ENCODE data around the gene B4GALNT3.

DNA sequence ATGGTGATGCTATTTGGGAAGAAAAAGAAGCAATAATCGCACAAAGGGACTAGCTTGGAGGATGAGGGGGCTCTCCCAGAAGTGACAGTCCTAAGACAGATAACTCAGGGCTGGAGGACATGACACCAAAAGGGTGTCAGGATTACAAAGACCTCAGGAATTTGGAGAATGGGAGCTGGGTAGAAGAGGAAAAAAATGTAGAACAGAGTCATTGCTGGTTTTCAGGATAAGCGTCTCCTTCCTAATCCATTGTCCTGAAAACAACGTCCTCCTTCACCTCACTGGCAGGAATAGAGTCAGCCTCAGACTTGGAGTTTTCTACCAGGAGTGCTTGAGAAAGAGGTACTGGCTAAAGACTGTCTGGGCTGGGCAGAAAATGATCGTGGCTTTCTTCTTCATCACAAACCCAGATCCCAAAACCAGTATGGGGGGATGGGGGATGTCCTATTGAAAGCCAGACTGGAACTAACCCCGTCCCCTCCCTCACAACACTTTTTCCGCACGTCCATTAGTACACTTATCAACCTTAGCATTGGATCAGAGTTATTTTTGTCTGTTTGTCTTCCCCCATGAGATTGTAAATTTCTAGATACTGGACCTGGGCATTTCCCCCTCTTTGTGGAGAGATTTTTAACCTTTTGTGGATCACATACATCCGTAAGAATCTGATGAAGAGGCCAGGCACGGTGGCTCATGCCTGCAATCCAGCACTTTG lies 14.3 kb downstream of the B4GALNT3 start:
- TF ChIP-seq EZH2 (IDR thresholded peaks at IDR 0.05; ENCODE audit: low read depth, unreplicated experiment) (no peak), CREB1 (CRISPR knock-in tag; IDR thresholded peaks at IDR 0.05; ENCODE audit: low read depth) (no peak), EZH2phosphoT487 (IDR thresholded peaks at IDR 0.05; ENCODE audit: unreplicated experiment) (no peak), POLR2AphosphoS5 (IDR thresholded peaks at IDR 0.05; ENCODE audit: low read depth) (no peak), JUNB (IDR thresholded peaks at IDR 0.05; ENCODE audit: unreplicated experiment) (no peak), NANOG (IDR thresholded peaks at IDR 0.05; ENCODE audit: borderline replicate concordance) (no peak)
- TF ChIP-seq, protein P1, sequence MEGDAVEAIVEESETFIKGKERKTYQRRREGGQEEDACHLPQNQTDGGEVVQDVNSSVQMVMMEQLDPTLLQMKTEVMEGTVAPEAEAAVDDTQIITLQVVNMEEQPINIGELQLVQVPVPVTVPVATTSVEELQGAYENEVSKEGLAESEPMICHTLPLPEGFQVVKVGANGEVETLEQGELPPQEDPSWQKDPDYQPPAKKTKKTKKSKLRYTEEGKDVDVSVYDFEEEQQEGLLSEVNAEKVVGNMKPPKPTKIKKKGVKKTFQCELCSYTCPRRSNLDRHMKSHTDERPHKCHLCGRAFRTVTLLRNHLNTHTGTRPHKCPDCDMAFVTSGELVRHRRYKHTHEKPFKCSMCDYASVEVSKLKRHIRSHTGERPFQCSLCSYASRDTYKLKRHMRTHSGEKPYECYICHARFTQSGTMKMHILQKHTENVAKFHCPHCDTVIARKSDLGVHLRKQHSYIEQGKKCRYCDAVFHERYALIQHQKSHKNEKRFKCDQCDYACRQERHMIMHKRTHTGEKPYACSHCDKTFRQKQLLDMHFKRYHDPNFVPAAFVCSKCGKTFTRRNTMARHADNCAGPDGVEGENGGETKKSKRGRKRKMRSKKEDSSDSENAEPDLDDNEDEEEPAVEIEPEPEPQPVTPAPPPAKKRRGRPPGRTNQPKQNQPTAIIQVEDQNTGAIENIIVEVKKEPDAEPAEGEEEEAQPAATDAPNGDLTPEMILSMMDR (conservative IDR thresholded peaks at IDR 0.05; ENCODE audit: low read depth in 2 of 2): no peak
- TF ChIP-seq, protein P2, sequence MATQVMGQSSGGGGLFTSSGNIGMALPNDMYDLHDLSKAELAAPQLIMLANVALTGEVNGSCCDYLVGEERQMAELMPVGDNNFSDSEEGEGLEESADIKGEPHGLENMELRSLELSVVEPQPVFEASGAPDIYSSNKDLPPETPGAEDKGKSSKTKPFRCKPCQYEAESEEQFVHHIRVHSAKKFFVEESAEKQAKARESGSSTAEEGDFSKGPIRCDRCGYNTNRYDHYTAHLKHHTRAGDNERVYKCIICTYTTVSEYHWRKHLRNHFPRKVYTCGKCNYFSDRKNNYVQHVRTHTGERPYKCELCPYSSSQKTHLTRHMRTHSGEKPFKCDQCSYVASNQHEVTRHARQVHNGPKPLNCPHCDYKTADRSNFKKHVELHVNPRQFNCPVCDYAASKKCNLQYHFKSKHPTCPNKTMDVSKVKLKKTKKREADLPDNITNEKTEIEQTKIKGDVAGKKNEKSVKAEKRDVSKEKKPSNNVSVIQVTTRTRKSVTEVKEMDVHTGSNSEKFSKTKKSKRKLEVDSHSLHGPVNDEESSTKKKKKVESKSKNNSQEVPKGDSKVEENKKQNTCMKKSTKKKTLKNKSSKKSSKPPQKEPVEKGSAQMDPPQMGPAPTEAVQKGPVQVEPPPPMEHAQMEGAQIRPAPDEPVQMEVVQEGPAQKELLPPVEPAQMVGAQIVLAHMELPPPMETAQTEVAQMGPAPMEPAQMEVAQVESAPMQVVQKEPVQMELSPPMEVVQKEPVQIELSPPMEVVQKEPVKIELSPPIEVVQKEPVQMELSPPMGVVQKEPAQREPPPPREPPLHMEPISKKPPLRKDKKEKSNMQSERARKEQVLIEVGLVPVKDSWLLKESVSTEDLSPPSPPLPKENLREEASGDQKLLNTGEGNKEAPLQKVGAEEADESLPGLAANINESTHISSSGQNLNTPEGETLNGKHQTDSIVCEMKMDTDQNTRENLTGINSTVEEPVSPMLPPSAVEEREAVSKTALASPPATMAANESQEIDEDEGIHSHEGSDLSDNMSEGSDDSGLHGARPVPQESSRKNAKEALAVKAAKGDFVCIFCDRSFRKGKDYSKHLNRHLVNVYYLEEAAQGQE (IDR thresholded peaks at IDR 0.05; ENCODE audit: unreplicated experiment): no peak
